Gastroesophageal sphincter (tissue), 4 donors: ENCODE data around the gene BRIP1. TPM values are rescaled to one million over a fixed set of nuclear protein-coding genes. Genes with fewer than 3 reads are reported as not detected.
"Not testable (repeated sequence)": the region's sequence is repeated elsewhere in the genome, so short reads cannot be mapped to it uniquely, and the experiment has no call there.

ENCODE experiments used
- ATAC-seq: fragments of 150-250 bp; one replicate; pipeline ENCODE4 v1.9.1; 2016; ENCODE audit warnings: mild to moderate bottlenecking, moderate library complexity
- H3K27ac ChIP-seq, 4 donors: fragments of 200-600 bp; sonication (generic) in 3 of 4; 1 replicate in 3 of 4; 2 replicates in 1 of 4; pipeline ENCODE4 v1.5.1; 2016 to 2019
- H3K27me3 ChIP-seq: fragments of 200-600 bp; sonication (generic); one replicate; pipeline ENCODE4 v1.5.1; 2019
- H3K36me3 ChIP-seq, 2 donors: fragments of 200-600 bp; sonication (generic); one replicate each; pipeline ENCODE4 v1.5.1; 2019; ENCODE audit warnings: control low read depth in 1 of 2
- H3K4me1 ChIP-seq, 3 donors: fragments of 200-600 bp; sonication (generic); 1 replicate in 2 of 3; 2 replicates in 1 of 3; pipeline ENCODE4 v1.5.1; 2016 to 2019; ENCODE audit warnings: control low read depth in 2 of 3
- H3K4me3 ChIP-seq, 2 donors: fragments of 200-600 bp; sonication (generic); one replicate each; pipeline ENCODE4 v1.5.1; 2019; ENCODE audit warnings: mild to moderate bottlenecking in 1 of 2, moderate library complexity in 1 of 2
- H3K9me3 ChIP-seq, 3 donors: fragments of 200-600 bp; sonication (generic); one replicate each; pipeline ENCODE4 v1.5.1; 2017 to 2019; ENCODE audit warnings: control low read depth in 2 of 3
- EP300 ChIP-seq: sonication (generic); formaldehyde crosslinking; IDR thresholded peaks from one replicate; pipeline ENCODE4 v1.6.1; 2017; ENCODE audit warnings: antibody characterized with exemption, mild to moderate bottlenecking
- POLR2A ChIP-seq, 2 donors: fragments of 450-650 bp; IDR thresholded peaks; one replicate each; pipeline ENCODE4 v1.6.1; 2017; ENCODE audit warnings: antibody characterized with exemption in 2 of 2, mild to moderate bottlenecking in 2 of 2, moderate library complexity in 1 of 2
- POLR2AphosphoS5 ChIP-seq: sonication (generic); formaldehyde crosslinking; IDR thresholded peaks from one replicate; pipeline ENCODE4 v1.6.1; 2017; ENCODE audit warnings: antibody characterized with exemption
- WGBS, 2 donors: methylation state at CpG; one replicate each; pipeline ENCODE4 v1.1.5; 2018; ENCODE audit warnings: low coverage in 1 of 2; 5-methylcytosine and 5-hydroxymethylcytosine counted together
- total RNA-seq, 4 donors: library from RNA; depleted of rRNA; stranded (reverse); fragments of >200 nt; gene quantifications; one replicate each; pipeline ENCODE4 v1.1.0, GENCODE V29; 2016
- TF ChIP-seq, protein P1 (sequence below), 4 experiments: fragments of 200-600 bp in 2 of 4; fragments of 450-650 bp in 2 of 4; sonication (generic) in 1 of 4; IDR thresholded peaks; one replicate each; pipeline ENCODE4 v1.5.1; 2017 to 2019; ENCODE audit warnings: antibody characterized with exemption in 4 of 4, mild to moderate bottlenecking in 2 of 4, moderate library complexity in 2 of 4

BRIP1 gene
- total RNA-seq, 4 donors from 2014 or later = 0.15 to 1.1 (median 0.29) TPM

GRCh38 chr17:61903251-61903650 is 39.9 kb upstream of the BRIP1 start:
- Histone ChIP-seq H3K9me3 (no peaks in the 10 kb centered on the region), H3K36me3 (peaks cover 11 to 96% of the 10 kb centered on the region in 2 donors), H3K27ac (no peak overlapping the region), H3K27me3 (no peaks in the 10 kb centered on the region), H3K4me3 (no peak overlapping the region), H3K4me1 (no peaks in the 10 kb centered on the region)
- TF ChIP-seq, protein P1, sequence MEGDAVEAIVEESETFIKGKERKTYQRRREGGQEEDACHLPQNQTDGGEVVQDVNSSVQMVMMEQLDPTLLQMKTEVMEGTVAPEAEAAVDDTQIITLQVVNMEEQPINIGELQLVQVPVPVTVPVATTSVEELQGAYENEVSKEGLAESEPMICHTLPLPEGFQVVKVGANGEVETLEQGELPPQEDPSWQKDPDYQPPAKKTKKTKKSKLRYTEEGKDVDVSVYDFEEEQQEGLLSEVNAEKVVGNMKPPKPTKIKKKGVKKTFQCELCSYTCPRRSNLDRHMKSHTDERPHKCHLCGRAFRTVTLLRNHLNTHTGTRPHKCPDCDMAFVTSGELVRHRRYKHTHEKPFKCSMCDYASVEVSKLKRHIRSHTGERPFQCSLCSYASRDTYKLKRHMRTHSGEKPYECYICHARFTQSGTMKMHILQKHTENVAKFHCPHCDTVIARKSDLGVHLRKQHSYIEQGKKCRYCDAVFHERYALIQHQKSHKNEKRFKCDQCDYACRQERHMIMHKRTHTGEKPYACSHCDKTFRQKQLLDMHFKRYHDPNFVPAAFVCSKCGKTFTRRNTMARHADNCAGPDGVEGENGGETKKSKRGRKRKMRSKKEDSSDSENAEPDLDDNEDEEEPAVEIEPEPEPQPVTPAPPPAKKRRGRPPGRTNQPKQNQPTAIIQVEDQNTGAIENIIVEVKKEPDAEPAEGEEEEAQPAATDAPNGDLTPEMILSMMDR (IDR thresholded peaks at IDR 0.05) = no peak
- no peak for TF ChIP-seq POLR2A (IDR thresholded peaks at IDR 0.05)
- no peak for ATAC-seq
- 94% methylated on average over 3 of the region's 3 CpGs; no CpG with 5 or more reads in 1 of the 2 donors for WGBS, 2 donors

GRCh38 chr17:61897548-61898180 is 34.3 kb upstream of the BRIP1 start:
- Histone ChIP-seq H3K36me3 (peaks cover 0 to 88% of the 10 kb centered on the region in 2 donors), H3K27ac (no peak overlapping the region), H3K9me3 (no peaks in the 10 kb centered on the region), H3K4me3 (no peak overlapping the region), H3K4me1 (no peaks in the 10 kb centered on the region), H3K27me3 (no peaks in the 10 kb centered on the region)
- ATAC-seq = no peak
- TF ChIP-seq POLR2A (IDR thresholded peaks at IDR 0.05) (no peak), EP300 (no peak), POLR2AphosphoS5 (no peak)
- TF ChIP-seq, protein P1 (IDR thresholded peaks at IDR 0.05) = no peak
- 86 to 100% methylated on average over 2 of the region's 2 CpGs for whole genome bisulfite sequencing, 2 donors

- Histone ChIP-seq H3K4me3 (no peak overlapping the region), H3K36me3 (peaks cover 0 to 91% of the 10 kb centered on the region in 2 donors), H3K27me3 (no peaks in the 10 kb centered on the region), H3K4me1 (no peaks in the 10 kb centered on the region), H3K9me3 (no peaks in the 10 kb centered on the region), H3K27ac (no peak overlapping the region)
- WGBS, 2 donors = 31 to 68% methylated on average over 2 of the region's 2 CpGs
- TF ChIP-seq POLR2AphosphoS5 = no peak
- no peak for TF ChIP-seq POLR2A (IDR thresholded peaks at IDR 0.05)
- TF ChIP-seq, protein P1 (IDR thresholded peaks at IDR 0.05) = no peak
- no peak for TF ChIP-seq EP300
- no peak for ATAC-seq
These were observed 32.1 kb upstream of the BRIP1 start for GRCh38 chr17:61895391-61895790.

GRCh38 chr17:61894310-61894709 is 31.0 kb upstream of the BRIP1 start:
- not testable (repeated sequence) for H3K27ac ChIP-seq, H3K4me1 ChIP-seq, H3K4me3 ChIP-seq, H3K9me3 ChIP-seq, ATAC-seq, H3K27me3 ChIP-seq
- H3K36me3 ChIP-seq = peaks cover 0 to 91% of the 10 kb centered on the region in 2 donors
- WGBS, 2 donors = 82 to 84% methylated on average over 5 of the region's 5 CpGs

DNA sequence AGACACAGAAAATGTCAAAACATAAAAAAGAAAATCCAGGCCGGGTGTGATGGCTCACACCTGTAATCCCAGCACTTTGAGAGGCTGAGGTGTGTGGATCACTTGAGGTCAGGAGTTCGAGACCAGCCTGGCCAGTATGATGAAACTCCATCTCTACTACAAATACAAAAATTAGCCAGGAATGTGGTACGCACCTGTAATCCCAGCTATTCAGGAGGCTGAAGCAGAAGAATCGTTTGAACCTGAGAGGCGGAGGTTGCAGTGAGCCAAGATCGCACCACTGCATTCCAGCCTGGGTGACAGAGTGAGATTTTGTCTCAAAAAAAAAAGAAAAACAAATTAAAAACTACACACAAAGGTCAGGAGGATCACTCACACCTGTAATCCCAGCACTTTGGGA is 24.4 kb upstream of the BRIP1 start:
- H3K27ac ChIP-seq, ATAC-seq, H3K9me3 ChIP-seq, H3K4me3 ChIP-seq, H3K27me3 ChIP-seq, H3K4me1 ChIP-seq: not testable (repeated sequence)
- WGBS, 2 donors = 98 to 100% methylated on average over 3 to 4 of the region's 6 CpGs
- H3K36me3 ChIP-seq = peaks cover 0 to 93% of the 10 kb centered on the region in 2 donors

GRCh38 chr17:61885865-61886264 is 22.5 kb upstream of the BRIP1 start:
- not testable (repeated sequence) for H3K4me3 ChIP-seq, H3K27me3 ChIP-seq, H3K27ac ChIP-seq, H3K4me1 ChIP-seq, H3K9me3 ChIP-seq, ATAC-seq
- peaks cover 0 to 93% of the 10 kb centered on the region in 2 donors for H3K36me3 ChIP-seq
- WGBS, 2 donors = 98 to 100% methylated on average over 6 to 8 of the region's 8 CpGs
